GM19463 (cell line): ENCODE results near the gene CLEC4G.

ENCODE experiments used
- ATAC-seq: cut with Tn5 transposase; IDR thresholded peaks from one replicate; pipeline ENCODE4 v1.9.1; 2021; ENCODE audit warnings: mild to moderate bottlenecking, moderate library complexity; ENCODE audit not compliant: unreplicated experiment

Gene CLEC4G

GRCh38 chr19:7729831-7730285, 2.1 kb downstream of the CLEC4G start:
- ATAC-seq: no peak

- no peak for ATAC-seq
Observed at GRCh38 chr19:7729211-7729610, 2.7 kb downstream of the CLEC4G start.

- no peak for ATAC-seq
Observed at GRCh38 chr19:7725791-7726190, 6.1 kb downstream of the CLEC4G start.

GRCh38 chr19:7722231-7722651, 9.7 kb downstream of the CLEC4G start:
- no peak for ATAC-seq

- ATAC-seq: no peak
Observed at GRCh38 chr19:7720351-7720750, 11.6 kb downstream of the CLEC4G start.

- ATAC-seq: no peak
Observed at GRCh38 chr19:7718668-7719067, 13.2 kb downstream of the CLEC4G start.

- ATAC-seq: no peak
Observed at GRCh38 chr19:7716762-7717161, 15.1 kb downstream of the CLEC4G start.

- no peak for ATAC-seq
Observed at GRCh38 chr19:7715671-7716070, 16.2 kb downstream of the CLEC4G start.

- ATAC-seq: no peak
Observed at GRCh38 chr19:7710616-7711015, 21.3 kb downstream of the CLEC4G start.

- no peak for ATAC-seq
Observed at GRCh38 chr19:7709932-7710460, 21.9 kb downstream of the CLEC4G start.

- no peak for ATAC-seq
Observed at GRCh38 chr19:7706955-7707456, 24.9 kb downstream of the CLEC4G start.

GRCh38 chr19:7706188-7706954, 25.5 kb downstream of the CLEC4G start:
- no peak for ATAC-seq

- ATAC-seq: peak; percentile 51
Observed at GRCh38 chr19:7705387-7706187, 26.3 kb downstream of the CLEC4G start.

- ATAC-seq: no peak
Observed at GRCh38 chr19:7704280-7705060, 27.4 kb downstream of the CLEC4G start.

- ATAC-seq: no peak
Observed at GRCh38 chr19:7703332-7703731, 28.6 kb downstream of the CLEC4G start.

GRCh38 chr19:7701654-7702457, 30.1 kb downstream of the CLEC4G start, which contains the start of gene FCER2:
Gene FCER2, minus strand, starts transcription at chr19:7702131. Its CDS starts 2,371 bp downstream, at chr19:7699760.
- peak; percentile 43 for ATAC-seq

- no peak for ATAC-seq
Observed at GRCh38 chr19:7701049-7701653, 30.8 kb downstream of the CLEC4G start.

- ATAC-seq: no peak
Observed at GRCh38 chr19:7699417-7700401, 32.2 kb downstream of the CLEC4G start.
